Kasumi-1 (cell line): ENCODE measurements around the gene CCDC142.

Experiments
- DNase-seq, 2 experiments: peaks; one replicate each; lab custom pipeline; 2025; lab: John Stamatoyannopoulos, UW

Gene CCDC142

GRCh38 chr2:74513605-74514367 is 31.0 kb upstream of the CCDC142 start:
- no peak for DNase-seq

DNA sequence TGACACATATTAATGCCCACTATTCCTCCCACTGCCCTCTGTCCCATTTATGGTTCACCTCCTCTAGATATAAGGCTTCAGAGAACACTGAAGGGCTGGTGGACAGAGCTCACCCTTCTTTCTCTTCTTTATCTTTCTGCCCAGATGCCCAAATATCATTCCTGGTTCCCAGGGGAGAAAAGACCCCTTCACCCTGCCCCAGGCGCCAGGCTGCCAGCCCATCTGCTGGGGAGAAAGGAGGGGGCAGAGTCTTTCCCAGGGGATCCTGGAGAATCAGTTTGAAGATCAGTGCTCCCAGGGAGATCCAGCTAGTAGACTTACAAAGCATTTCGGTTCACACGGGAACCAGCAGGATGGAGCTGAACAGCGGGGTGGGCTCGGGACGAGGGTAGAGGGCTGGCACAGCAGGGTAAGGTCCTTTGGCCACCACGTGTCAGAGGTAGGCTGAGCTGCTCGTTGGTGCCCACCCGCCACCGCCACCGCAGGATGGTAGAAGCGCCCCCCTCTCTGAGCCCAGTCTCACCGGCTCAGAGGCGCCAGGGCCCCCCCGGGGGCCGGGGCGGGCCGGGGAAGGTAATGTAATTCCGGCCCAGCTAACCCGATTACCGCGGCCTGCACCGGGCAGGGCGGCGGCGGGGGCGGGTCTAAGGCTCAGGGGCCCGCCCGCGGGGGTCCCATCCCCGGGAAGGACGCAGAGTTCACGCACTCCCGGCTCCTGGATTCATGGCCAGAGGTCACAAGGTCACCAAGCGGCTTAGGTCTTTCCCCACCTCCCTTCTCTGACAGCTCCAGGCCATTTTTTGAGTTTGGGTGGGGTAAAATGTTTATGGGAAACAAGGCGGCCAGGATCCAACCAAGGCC is 30.2 kb upstream of the CCDC142 start:
- DNase-seq: no peak

DNA sequence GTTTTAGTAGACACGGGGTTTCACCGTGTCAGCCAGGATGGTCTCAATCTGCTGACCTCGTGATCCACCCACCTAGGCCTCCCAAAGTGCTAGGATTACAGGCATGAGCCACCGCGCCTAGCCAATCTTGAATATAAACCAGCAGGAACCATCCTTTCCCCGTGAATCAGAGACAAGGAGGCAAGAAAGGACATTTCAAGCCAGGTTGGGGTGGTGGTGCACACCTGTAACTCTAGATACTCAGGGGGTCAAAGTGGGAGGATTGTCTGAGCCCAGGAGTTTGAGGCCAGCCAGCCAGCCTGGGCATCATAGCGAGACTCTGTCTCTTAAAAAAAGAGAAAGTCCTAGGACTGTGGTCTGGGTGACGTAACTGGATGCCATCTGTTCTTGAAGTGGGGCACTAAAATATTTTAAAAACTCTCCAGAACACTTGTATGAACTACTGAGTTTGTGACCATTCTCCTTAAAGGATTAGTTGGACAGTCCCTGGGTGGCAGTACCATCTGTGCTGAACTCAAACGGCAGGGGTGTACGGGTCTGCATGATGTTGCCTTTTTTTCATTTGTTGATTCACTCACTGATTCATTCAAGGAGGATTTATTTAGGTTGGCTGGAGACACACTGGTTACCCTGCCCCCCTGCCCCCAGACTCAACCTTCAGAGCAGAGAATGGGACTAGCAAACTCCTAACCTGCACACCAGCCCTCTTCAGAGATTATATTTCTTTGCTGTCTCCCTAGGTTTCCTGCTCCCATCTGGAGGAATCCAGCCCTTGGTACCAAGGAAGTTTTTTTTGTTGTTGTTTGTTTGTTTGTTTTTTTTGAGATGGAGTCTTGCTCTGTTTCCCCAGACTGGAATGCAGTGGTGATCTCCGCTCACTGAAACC is 28.5 kb upstream of the CCDC142 start:
- DNase-seq: no peak

- no peak for DNase-seq
Measured at GRCh38 chr2:74510272-74510671, 27.5 kb upstream of the CCDC142 start.

DNA sequence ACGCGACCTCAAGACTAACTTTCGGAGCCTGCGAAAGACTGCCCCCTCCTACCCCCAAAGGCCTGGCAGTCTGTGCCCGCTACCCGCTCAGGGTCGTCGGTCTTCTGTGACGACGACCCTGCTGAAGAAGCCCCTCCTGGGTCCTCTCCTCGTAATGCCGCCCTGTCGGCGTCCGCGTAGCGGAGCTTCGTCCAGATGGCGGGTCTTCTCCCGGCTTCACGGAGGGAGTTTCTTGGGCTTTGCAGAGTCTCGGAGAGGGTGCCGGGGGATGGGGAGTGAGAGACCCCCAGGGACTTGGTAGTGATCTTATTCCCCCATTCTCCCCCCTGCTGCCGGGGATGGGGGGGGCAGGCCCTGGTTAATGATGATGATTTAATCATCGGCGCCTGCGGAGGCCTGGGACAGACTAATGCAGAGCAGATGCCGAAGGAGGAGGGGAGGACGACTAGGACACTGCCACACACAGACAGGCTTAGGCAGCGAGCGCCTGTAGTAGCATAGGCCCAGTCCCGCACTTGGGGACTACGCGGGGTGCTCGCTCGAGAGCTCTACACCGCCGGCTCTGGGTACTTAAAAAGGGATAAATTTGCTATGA is 25.2 kb upstream of the CCDC142 start:
- peak; percentile 40 to 51 for DNase-seq

GRCh38 chr2:74507145-74507925 is 24.5 kb upstream of the CCDC142 start, which contains the start of gene PCGF1:
Gene PCGF1, minus strand, starts transcription at chr2:74507695. Its CDS starts 27 bp downstream, at chr2:74507668.
- DNase-seq: peak; percentile 95 to 96

- no peak for DNase-seq
Measured at GRCh38 chr2:74505448-74506246, 22.8 kb upstream of the CCDC142 start.

GRCh38 chr2:74504591-74504990 is 21.8 kb upstream of the CCDC142 start:
- no peak for DNase-seq

DNA sequence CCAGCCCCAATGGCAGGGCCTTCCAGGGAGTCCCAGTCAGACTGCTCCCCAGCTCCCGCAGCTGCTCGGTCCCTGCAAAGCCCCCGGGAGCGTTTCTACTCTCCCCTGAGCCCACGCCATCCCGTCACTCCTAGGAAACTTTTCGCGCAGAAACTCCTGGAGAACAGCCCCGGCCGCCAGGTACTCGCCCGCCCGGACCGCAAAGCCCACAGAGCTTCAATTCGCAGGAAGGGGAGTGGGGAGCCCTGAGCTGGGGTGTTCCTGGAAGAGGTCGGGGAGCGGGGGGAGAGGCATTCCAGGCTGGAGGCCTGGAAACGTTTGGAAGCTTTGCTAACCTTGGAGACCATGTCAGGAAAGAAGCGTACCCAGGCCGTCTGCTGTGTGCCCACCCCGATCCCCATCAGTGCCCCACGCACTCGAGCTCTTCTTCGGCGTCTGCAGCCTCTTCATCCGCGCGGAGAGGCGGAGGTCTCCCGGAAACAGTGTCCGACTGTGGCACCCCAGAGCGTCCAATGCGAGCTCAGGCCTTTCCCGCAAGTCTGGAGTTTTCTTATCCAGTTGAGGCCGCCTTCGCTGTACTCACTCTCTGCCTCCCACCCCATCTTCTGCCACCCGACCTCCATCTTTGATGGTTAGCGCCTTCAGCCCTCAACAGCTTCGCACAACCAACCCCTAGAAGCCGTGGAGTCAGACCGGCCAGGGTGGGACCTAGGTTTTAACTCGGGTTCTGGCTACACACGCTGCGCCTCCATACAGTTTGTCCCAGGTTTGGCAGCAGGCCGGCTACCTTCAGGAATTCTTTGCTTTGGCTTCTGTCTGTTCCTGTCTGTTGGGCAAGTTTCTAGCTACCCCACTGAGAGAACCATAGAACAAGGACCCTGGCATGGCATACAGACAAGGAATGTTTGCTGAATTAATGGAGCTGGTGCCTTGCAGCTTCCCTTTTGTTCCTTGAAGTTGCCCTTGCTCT is 21.0 kb upstream of the CCDC142 start:
- DNase-seq: no peak

DNA sequence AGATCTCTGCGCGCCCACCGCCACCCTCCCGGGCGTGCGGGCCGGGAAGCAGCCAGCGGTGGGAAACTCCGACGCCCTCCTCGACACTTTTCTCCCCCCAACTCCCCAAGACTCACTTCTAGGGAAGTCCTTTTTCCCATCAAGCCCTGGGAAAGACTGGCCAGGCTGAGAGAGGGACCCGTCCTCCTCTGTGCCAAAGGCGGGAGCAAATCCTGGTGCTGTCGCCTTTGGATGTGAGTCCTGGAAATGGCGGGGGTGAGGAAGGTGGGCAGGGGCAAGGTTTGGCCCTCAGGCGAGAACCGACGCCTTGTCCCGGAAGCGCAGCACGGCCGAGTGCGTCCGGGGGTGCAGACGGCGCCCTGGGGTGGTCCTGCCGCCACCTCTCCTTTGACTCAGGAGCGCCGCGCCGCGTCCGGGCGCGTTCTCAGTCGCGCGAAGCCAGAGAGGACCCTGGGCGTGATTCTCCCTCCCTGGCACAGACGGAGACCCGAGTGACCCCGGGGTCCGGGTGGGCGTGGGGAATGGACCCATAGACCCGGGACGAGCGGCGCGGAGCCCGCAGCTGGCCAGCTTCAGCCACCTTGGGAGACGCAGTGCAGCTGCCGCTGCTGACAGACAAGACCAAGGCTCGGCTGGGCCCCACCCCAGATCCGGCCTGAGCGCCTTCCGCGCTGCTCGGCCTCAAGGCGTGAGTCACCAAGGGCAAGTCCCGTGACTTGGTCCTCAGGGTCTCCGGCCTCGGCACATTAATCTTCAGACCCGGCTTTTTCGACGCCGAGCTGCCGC is 20.1 kb upstream of the CCDC142 start:
- DNase-seq: peak; percentile 56 to 75

- DNase-seq: peak in 1 of 2 experiments; percentile 25
Measured at GRCh38 chr2:74502147-74502719, 19.4 kb upstream of the CCDC142 start.

GRCh38 chr2:74501335-74502071 is 18.7 kb upstream of the CCDC142 start:
- no peak for DNase-seq

- DNase-seq: no peak
Measured at GRCh38 chr2:74500578-74500946, 17.8 kb upstream of the CCDC142 start.

- no peak for DNase-seq
Measured at GRCh38 chr2:74499940-74500577, 17.3 kb upstream of the CCDC142 start.

DNA sequence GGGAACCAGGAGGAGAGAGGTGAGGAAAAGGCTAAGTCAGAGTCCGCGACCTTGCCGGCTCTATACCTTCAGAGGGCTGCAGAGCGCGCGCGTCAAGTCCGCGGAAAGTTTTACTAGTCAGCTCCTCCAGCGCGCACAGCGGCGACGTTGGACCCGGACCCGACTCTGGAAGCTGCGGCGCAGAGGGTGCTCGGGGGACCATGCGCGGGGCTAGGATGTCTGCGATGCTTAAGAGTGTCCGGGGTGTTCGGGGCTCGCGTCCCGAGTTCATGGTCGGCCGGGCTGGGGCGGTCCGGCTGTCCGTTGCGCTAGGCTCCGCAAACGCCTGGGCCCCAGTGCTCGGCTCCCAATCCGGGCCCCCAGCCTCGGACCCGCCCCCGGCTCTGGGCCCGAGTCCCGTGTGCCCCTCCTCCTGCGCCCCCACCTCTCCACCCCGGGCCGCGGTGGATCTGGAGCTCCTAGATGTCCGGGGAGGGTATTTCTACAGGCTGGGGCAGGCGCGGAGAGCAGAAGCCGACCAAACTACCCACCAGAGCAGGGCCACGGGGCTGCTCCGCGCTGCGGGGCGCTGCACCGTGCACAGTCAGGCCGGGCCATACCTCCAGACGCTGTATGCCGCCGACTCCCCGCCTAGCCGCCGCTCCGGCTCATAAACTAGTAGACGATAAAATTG is 16.6 kb upstream of the CCDC142 start, which contains the start of gene LBX2:
Gene LBX2 (minus strand): TSS at position 337 of the 673 bp plus-strand sequence. CDS start 66 bp downstream, at position 271.
- peak; percentile 65 to 66 for DNase-seq
